CD14-positive monocyte (primary cell): ENCODE results near the gene RARRES1. TPM values are rescaled to one million over a fixed set of nuclear protein-coding genes. Genes with fewer than 3 reads are reported as not detected.

Source experiments
- DNase-seq, 3 donors: peaks; one replicate each; pipeline ENCODE4 v3.0.0-alpha.2; 2011 to 2022
- H2AFZ ChIP-seq: 2 replicates; pipeline ENCODE4 v1.6.0; 2012; ENCODE audit warnings: mild to moderate bottlenecking, low read depth, low read length, inconsistent platforms; ENCODE audit not compliant: insufficient read depth, poor library complexity, severe bottlenecking
- H3K27ac ChIP-seq, 2 donors: 1 replicate in 1 of 2; 2 replicates in 1 of 2; pipeline ENCODE4 v1.5.1; 2012 to 2013; ENCODE audit warnings: low read length in 2 of 2, control low read depth in 1 of 2, inconsistent platforms in 1 of 2, low read depth in 1 of 2, mild to moderate bottlenecking in 1 of 2
- H3K27me3 ChIP-seq, 2 donors: one replicate each; pipeline versions ENCODE4 v1.6.0 to v1.6.1; 2011 to 2013; ENCODE audit warnings: low read length in 2 of 2; ENCODE audit not compliant: control insufficient read depth in 2 of 2, insufficient read depth in 2 of 2
- H3K36me3 ChIP-seq, 2 donors: replicated peaks in 1 of 2; 1 replicate in 1 of 2; 2 replicates in 1 of 2; pipeline versions ENCODE4 v1.5.1 to v1.6.1; 2012 to 2013; ENCODE audit warnings: low read length in 2 of 2, control low read depth in 1 of 2, inconsistent platforms in 1 of 2, mild to moderate bottlenecking in 1 of 2; ENCODE audit not compliant: insufficient read depth in 2 of 2, control insufficient read depth in 1 of 2
- H3K4me1 ChIP-seq, 2 donors: 1 replicate in 1 of 2; 2 replicates in 1 of 2; pipeline versions ENCODE4 v1.5.1 to v1.6.1; 2012 to 2013; ENCODE audit warnings: low read length in 2 of 2, control low read depth in 1 of 2, inconsistent platforms in 1 of 2, mild to moderate bottlenecking in 1 of 2, moderate library complexity in 1 of 2; ENCODE audit not compliant: insufficient read depth in 2 of 2, control insufficient read depth in 1 of 2
- H3K4me2 ChIP-seq: replicated peaks from 2 replicates; pipeline ENCODE3; 2012; ENCODE audit warnings: low read length, moderate library complexity, mild to moderate bottlenecking; ENCODE audit not compliant: poor library complexity, severe bottlenecking; ENCODE audit errors: extremely low read depth
- H3K4me3 ChIP-seq, 3 experiments: fragments of 200-600 bp in 1 of 3; sonication (generic) in 1 of 3; replicated peaks in 1 of 3; 1 replicate in 2 of 3; 2 replicates in 1 of 3; pipeline ENCODE4 v1.5.1; 2011 to 2013; ENCODE audit warnings: low read length in 3 of 3, mild to moderate bottlenecking in 3 of 3, control low read depth in 2 of 3, low read depth in 2 of 3, inconsistent platforms in 1 of 3, moderate library complexity in 1 of 3
- H3K79me2 ChIP-seq: 2 replicates; pipeline ENCODE4 v1.6.0; 2012; ENCODE audit warnings: mild to moderate bottlenecking, control low read depth, inconsistent platforms, low read length, moderate library complexity; ENCODE audit not compliant: insufficient read depth
- H3K9ac ChIP-seq: 2 replicates; pipeline ENCODE4 v1.6.0; 2017; ENCODE audit warnings: low read length, mild to moderate bottlenecking; ENCODE audit not compliant: insufficient read depth, poor library complexity, severe bottlenecking
- H3K9me3 ChIP-seq, 2 donors: replicated peaks in 1 of 2; 1 replicate in 1 of 2; 2 replicates in 1 of 2; pipeline versions ENCODE4 v1.5.1 to v1.6.1; 2012 to 2013; ENCODE audit warnings: low read length in 2 of 2, control low read depth in 1 of 2; ENCODE audit not compliant: control insufficient read depth in 1 of 2, insufficient read depth in 1 of 2
- H4K20me1 ChIP-seq: 2 replicates; pipeline ENCODE4 v1.6.0; 2012; ENCODE audit warnings: mild to moderate bottlenecking, low read length, control low read depth, moderate library complexity; ENCODE audit not compliant: insufficient read depth
- H3K27ac Mint-ChIP-seq, 7 donors: one replicate each; pipeline ENCODE4 v1.8.0; 2020; ENCODE audit warnings: mild to moderate bottlenecking in 7 of 7, mixed read lengths in 7 of 7, moderate library complexity in 6 of 7, inconsistent platforms in 2 of 7
- H3K27me3 Mint-ChIP-seq, 3 donors: one replicate each; pipeline ENCODE4 v1.8.0; 2021 to 2022; ENCODE audit warnings: low read depth in 3 of 3, mild to moderate bottlenecking in 3 of 3, mixed read lengths in 3 of 3, moderate library complexity in 3 of 3, inconsistent platforms in 1 of 3
- H3K36me3 Mint-ChIP-seq, 2 donors: one replicate each; pipeline ENCODE4 v1.8.0; 2020; ENCODE audit warnings: mixed read lengths in 2 of 2, inconsistent platforms in 1 of 2, mild to moderate bottlenecking in 1 of 2
- H3K4me1 Mint-ChIP-seq: one replicate; pipeline ENCODE4 v1.8.0; 2020; ENCODE audit warnings: mild to moderate bottlenecking, mixed read lengths
- H3K4me3 Mint-ChIP-seq, 2 donors: one replicate each; pipeline ENCODE4 v1.8.0; 2020; ENCODE audit warnings: mild to moderate bottlenecking in 2 of 2, mixed read lengths in 2 of 2, moderate library complexity in 1 of 2
- H3K9me3 Mint-ChIP-seq, 7 donors: one replicate each; pipeline ENCODE4 v1.8.0; 2020 to 2022; ENCODE audit warnings: mixed read lengths in 7 of 7, mild to moderate bottlenecking in 6 of 7, moderate library complexity in 6 of 7, inconsistent platforms in 2 of 7
- WGBS: methylation state at CpG from one replicate; pipeline ENCODE4 v1.1.5; 2013; ENCODE audit warnings: missing lambda C conversion rate; ENCODE audit not compliant: insufficient coverage; 5-methylcytosine and 5-hydroxymethylcytosine counted together
- intact Hi-C, 2 donors: fragments of 100-400 bp; cut with micrococcal nuclease; formaldehyde crosslinking; loops; one replicate each; pipeline versions ENCODE4 v1.15.0 to v1.15.1; 2023
- polyA plus RNA-seq, 3 donors: library from polyadenylated mRNA; depleted of rRNA in 1 of 3; unstranded in 2 of 3; stranded (reverse) in 1 of 3; fragments of 300-500 nt in 2 of 3; fragments of >200 nt in 1 of 3; fragmentation: Illumina TruSeq in 2 of 3; gene quantifications; 1 replicate in 2 of 3; 2 replicates in 1 of 3; pipeline ENCODE4 v1.2.3, GENCODE V29; 2012 to 2021
- TF ChIP-seq, protein P1 (sequence below): fragments of 200-600 bp; IDR thresholded peaks from one replicate; pipeline ENCODE4 v1.8.0; 2022; ENCODE audit warnings: antibody characterized with exemption, mild to moderate bottlenecking

Gene RARRES1
- polyA plus RNA-seq, 3 donors, result not detected

- no peak overlapping the region for H3K27ac Mint-ChIP-seq
- 77% methylated on average over 1 of the region's 4 CpGs for WGBS
- H3K4me2 ChIP-seq, result no peak overlapping the region
Observed at GRCh38 chr3:158739078-158739477, 6.8 kb upstream of the RARRES1 start.

DNA sequence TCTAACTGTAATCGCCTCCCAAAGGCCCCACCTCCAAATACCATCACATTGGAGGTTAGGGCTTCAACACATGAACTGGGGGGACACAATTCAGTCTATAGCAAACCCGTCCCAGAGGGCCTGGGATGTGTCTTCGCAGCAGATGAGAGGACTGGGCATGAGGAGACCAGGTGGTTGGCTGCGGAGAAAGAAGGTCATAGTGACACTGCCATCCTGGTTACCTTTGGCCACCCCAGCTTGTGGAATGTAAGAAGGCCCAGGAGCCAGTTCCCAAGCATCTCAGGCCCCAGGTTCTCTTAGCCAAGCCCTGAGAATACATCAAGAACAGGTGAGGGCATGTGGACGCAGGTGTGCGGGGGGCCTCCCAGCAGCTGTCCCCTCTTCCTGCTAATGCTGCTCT lies 6.4 kb upstream of the RARRES1 start:
- WGBS, result 97% methylated on average over 4 of the region's 6 CpGs
- Histone ChIP-seq H4K20me1 (no peaks in the 10 kb centered on the region), H3K9ac (no peak overlapping the region), H3K9me3 (peaks cover 4 to 7% of the 10 kb centered on the region in 2 donors), H3K27ac (no peak overlapping the region), H3K36me3 (no peaks in the 10 kb centered on the region), H3K4me1 (no peaks in the 10 kb centered on the region), H3K79me2 (no peaks in the 10 kb centered on the region), H3K27me3 (no peaks in the 10 kb centered on the region), H3K4me3 (no peak overlapping the region), H3K4me2 (no peak overlapping the region), H2AFZ (no peak overlapping the region)
- Mint-ChIP-seq H3K36me3 (peaks cover 0 to 6% of the 10 kb centered on the region in 2 donors), H3K27ac (no peak overlapping the region), H3K9me3 (peaks cover 3 to 15% (median 7%) of the 10 kb centered on the region in 7 donors), H3K4me1 (peaks cover 6% of the 10 kb centered on the region), H3K4me3 (no peak overlapping the region), H3K27me3 (peaks cover 0 to 10% (median 8%) of the 10 kb centered on the region in 3 donors)
- intact Hi-C loops, result no loop called here
- TF ChIP-seq, protein P1, sequence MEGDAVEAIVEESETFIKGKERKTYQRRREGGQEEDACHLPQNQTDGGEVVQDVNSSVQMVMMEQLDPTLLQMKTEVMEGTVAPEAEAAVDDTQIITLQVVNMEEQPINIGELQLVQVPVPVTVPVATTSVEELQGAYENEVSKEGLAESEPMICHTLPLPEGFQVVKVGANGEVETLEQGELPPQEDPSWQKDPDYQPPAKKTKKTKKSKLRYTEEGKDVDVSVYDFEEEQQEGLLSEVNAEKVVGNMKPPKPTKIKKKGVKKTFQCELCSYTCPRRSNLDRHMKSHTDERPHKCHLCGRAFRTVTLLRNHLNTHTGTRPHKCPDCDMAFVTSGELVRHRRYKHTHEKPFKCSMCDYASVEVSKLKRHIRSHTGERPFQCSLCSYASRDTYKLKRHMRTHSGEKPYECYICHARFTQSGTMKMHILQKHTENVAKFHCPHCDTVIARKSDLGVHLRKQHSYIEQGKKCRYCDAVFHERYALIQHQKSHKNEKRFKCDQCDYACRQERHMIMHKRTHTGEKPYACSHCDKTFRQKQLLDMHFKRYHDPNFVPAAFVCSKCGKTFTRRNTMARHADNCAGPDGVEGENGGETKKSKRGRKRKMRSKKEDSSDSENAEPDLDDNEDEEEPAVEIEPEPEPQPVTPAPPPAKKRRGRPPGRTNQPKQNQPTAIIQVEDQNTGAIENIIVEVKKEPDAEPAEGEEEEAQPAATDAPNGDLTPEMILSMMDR, result no peak
- no peak for DNase-seq

More at GRCh38 chr3:158739078-158739477, 6.8 kb upstream of the RARRES1 start:
- no peak overlapping the region for H3K9ac ChIP-seq
- Mint-ChIP-seq H3K36me3 (peaks cover 0 to 5% of the 10 kb centered on the region in 2 donors), H3K9me3 (peaks cover 3 to 15% (median 7%) of the 10 kb centered on the region in 7 donors), H3K27me3 (peaks cover 0 to 8% (median 6%) of the 10 kb centered on the region in 3 donors), H3K4me3 (no peak overlapping the region), H3K4me1 (peaks cover 3% of the 10 kb centered on the region)
- no peaks in the 10 kb centered on the region for H3K27me3 ChIP-seq
- intact Hi-C loops, result no loop called here
- H3K9me3 ChIP-seq, result peaks cover 4 to 7% of the 10 kb centered on the region in 2 donors
- no peak overlapping the region for H3K27ac ChIP-seq
- no peaks in the 10 kb centered on the region for H3K4me1 ChIP-seq
- no peaks in the 10 kb centered on the region for H3K36me3 ChIP-seq
- TF ChIP-seq, protein P1, result no peak
- no peak for DNase-seq
- H2AFZ ChIP-seq, result no peak overlapping the region
- H3K79me2 ChIP-seq, result no peaks in the 10 kb centered on the region
- H3K4me3 ChIP-seq, result no peak overlapping the region
- no peaks in the 10 kb centered on the region for H4K20me1 ChIP-seq
